ENCODE measurements around the gene NRBP1.

GRCh38 chr2:27422958-27423357 lies 5.5 kb upstream of the NRBP1 start:
- TF ChIP-seq NR2F6 (CRISPR knock-in tag; IDR thresholded peaks at IDR 0.05) (no peak), NCOA1 (IDR thresholded peaks at IDR 0.05; ENCODE audit: low read depth) (no peak), ETV6 (IDR thresholded peaks at IDR 0.05; ENCODE audit: borderline replicate concordance in 1 of 2, low read depth in 2 of 2, low read length in 1 of 2) (no peak), ETV6 (CRISPR knock-in tag; IDR thresholded peaks at IDR 0.05; ENCODE audit: borderline replicate concordance) (no peak), REST (IDR thresholded peaks at IDR 0.05; ENCODE audit: borderline replicate concordance) (no peak), REST (CRISPR knock-in tag; IDR thresholded peaks at IDR 0.05; ENCODE audit: low read depth) (no peak), MNT (conservative IDR thresholded peaks at IDR 0.05) (no peak)

Data from K562 (cell line).